ENCODE measurements around the gene SLC9A8. TPM values are rescaled to one million over a fixed set of nuclear protein-coding genes. Genes with fewer than 3 reads are reported as not detected.

The SLC9A8 gene
- total and polyA plus RNA-seq, 2 of the 8 experiments (the other 6 are each of a cell fraction or from before 2014, with no cell fraction given) = 3.2 to 6.2 TPM

DNA sequence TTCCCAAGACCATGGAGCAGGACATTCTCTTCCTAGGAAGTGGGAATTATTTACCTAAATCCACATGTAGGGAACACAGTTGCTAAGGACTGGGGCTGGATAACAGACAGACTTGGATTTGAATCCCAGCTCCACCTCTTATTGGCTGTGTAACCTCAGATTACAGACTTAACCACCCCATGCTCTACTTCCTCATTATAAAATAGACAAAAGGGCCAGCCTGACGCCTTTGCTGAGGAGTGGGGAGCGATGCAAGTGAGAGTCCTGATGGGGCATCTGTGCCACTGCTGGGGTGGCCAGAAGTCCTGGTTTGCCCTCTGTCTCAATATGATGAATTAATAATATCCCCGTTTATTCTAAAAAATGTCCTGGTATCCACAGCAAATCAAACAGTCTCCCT lies 55.9 kb downstream of the SLC9A8 start:
- H4K91ac ChIP-seq (replicated peaks; ENCODE audit: insufficient read length, low read length) = no peak overlapping the region
- ChIA-PET CTCF (ENCODE audit: partially characterized antibody) (interaction anchor here (0.7 to 3.3 kb wide), 3 partner anchors 11 to 20 kb away, joined by 3 to 20 read pairs (median 3); no protein-coding TSS in a partner anchor), POLR2A (ENCODE audit: partially characterized antibody) (interaction anchor here (1.2 kb wide), 1 partner anchor 18 kb away, joined by 4 read pairs; no protein-coding TSS in a partner anchor)
- no peak overlapping the region for H2BK120ac ChIP-seq (replicated peaks; ENCODE audit: low read depth, low read length)
- H2BK20ac ChIP-seq (ENCODE audit: low read length) = no peak overlapping the region
- no peak overlapping the region for H2BK15ac ChIP-seq (ENCODE audit: low read length)
- WGBS, 2 experiments (ENCODE audit: extremely low coverage in 1 of 2, insufficient coverage in 1 of 2, insufficient read length in 1 of 2, insufficient replicate concordance in 2 of 2, low coverage in 1 of 2, low lambda C conversion rate in 2 of 2, missing lambda C conversion rate in 1 of 2) = 91% methylated on average over 3 of the region's 3 CpGs; no CpG with 5 or more reads in 1 of the 2 experiments
- no peaks in the 10 kb centered on the region for H3K4me1 ChIP-seq (replicated peaks in 1 of 4; ENCODE audit: control insufficient read depth in 3 of 4, insufficient read depth in 4 of 4, low read length in 3 of 4)
- no peaks in the 10 kb centered on the region for H3K79me2 ChIP-seq (ENCODE audit: control insufficient read depth in 1 of 2, insufficient read depth in 2 of 2, low read length in 2 of 2)
- no peak overlapping the region for H3K4ac ChIP-seq (replicated peaks; ENCODE audit: insufficient read length, low read depth, low read length)
- H3K4me2 ChIP-seq (ENCODE audit: insufficient read depth in 1 of 2, low read depth in 2 of 2, low read length in 2 of 2) = no peak overlapping the region
- no peaks in the 10 kb centered on the region for H3K36me3 ChIP-seq (ENCODE audit: control insufficient read depth in 2 of 4, insufficient read depth in 4 of 4, low read length in 3 of 4)
- no peak for DNase-seq (ENCODE audit: low read depth in 1 of 2, low spot score in 2 of 2)
- H3K14ac ChIP-seq (ENCODE audit: insufficient read length) = no peak overlapping the region
- H4K5ac ChIP-seq (ENCODE audit: insufficient read length, low read depth, low read length) = no peak overlapping the region
- no peak overlapping the region for H3K4me3 ChIP-seq (ENCODE audit: extremely low read depth in 1 of 4, insufficient read depth in 2 of 4, low read depth in 3 of 4, low read length in 4 of 4)
- H3K9me3 ChIP-seq (ENCODE audit: insufficient read depth in 2 of 2, low read depth in 1 of 2, low read length in 1 of 2) = no peaks in the 10 kb centered on the region
- H3K23ac ChIP-seq (ENCODE audit: insufficient read length) = no peak overlapping the region
- FAIRE-seq = no peak
- no peak overlapping the region for H2AFZ ChIP-seq (ENCODE audit: low read length)
- no peak overlapping the region for H2BK5ac ChIP-seq (ENCODE audit: low read depth, low read length)
- H3K27ac ChIP-seq (ENCODE audit: low read depth, low read length) = no peak overlapping the region
- H4K8ac ChIP-seq (ENCODE audit: extremely low read depth, insufficient read depth, low read length) = no peak overlapping the region
- H3K23me2 ChIP-seq (ENCODE audit: low read depth, low read length) = no peaks in the 10 kb centered on the region
- no peak overlapping the region for H2BK12ac ChIP-seq (ENCODE audit: low read depth, low read length)
- peaks cover 0 to 3% of the 10 kb centered on the region in 2 experiments for H4K20me1 ChIP-seq (replicated peaks in 1 of 2; ENCODE audit: control insufficient read depth in 1 of 2, insufficient read depth in 2 of 2, low read length in 2 of 2)
- no peak for TF ChIP-seq BCL11A (IDR thresholded peaks at IDR 0.05; ENCODE audit: low read depth in 2 of 2, low read length in 2 of 2)
- 0 out of 7 replicates have a peak, but pooled peaks cover 0 to 2% (median 0%) of the 10 kb centered on the region in 4 experiments for H3K27me3 ChIP-seq (replicated peaks in 1 of 4; ENCODE audit: control insufficient read depth in 3 of 4, extremely low read depth in 1 of 4, insufficient read depth in 3 of 4, low read length in 3 of 4)
- no peak overlapping the region for H3K18ac ChIP-seq (ENCODE audit: extremely low read depth, low read length)
- no peaks in the 10 kb centered on the region for H3K79me1 ChIP-seq (ENCODE audit: low read depth, low read length)
- H2AK5ac ChIP-seq (ENCODE audit: low read depth, low read length) = no peak overlapping the region
- H3K56ac ChIP-seq (replicated peaks; ENCODE audit: insufficient read length, low read depth, low read length) = no peak overlapping the region
- no peak overlapping the region for H3K9ac ChIP-seq (replicated peaks in 1 of 4; ENCODE audit: extremely low read depth in 1 of 4, low read depth in 3 of 4, low read length in 3 of 4)

Data from H1 (cell line).